ENCODE data around the gene MCCC2. TPM values are rescaled to one million over a fixed set of nuclear protein-coding genes. Genes with fewer than 3 reads are reported as not detected.

Gene MCCC2
- polyA plus RNA-seq, 1 donor (not counting 4 experiments of a cell fraction or from before 2014, with no cell fraction given), result 52.5 TPM

DNA sequence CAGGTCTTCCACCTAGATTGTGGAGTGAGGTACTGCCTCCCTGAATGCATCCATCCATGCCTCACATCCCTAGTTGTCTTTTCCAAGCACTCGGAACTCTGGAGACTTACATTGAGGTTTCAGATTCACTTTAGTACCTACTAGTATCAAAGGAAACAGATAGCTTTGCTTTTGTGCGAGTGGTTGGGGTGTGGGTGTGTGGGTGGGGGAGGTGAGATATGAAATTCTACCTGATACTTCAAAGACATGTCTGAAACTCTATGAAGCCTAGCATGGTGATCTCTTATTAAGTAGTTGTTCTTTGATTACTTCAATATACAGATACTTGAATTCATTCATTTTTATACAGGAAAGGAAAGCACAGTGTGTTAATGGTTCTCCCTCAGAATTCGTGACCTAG lies 64.4 kb downstream of the MCCC2 start:
- Histone ChIP-seq H2AFZ (ENCODE audit: control insufficient read depth, low read length) (no peak overlapping the region), H3K27ac (ENCODE audit: control insufficient read depth, insufficient read depth, low read length) (no peak overlapping the region), H3K4me2 (ENCODE audit: control insufficient read depth, extremely low read depth, insufficient read depth, low read depth, low read length) (no peak overlapping the region), H4K20me1 (ENCODE audit: control insufficient read depth, extremely low read depth, insufficient read depth, low read length) (no peaks in the 10 kb centered on the region), H3K4me3 (ENCODE audit: control insufficient read depth in 2 of 3, extremely low read depth in 1 of 3, insufficient read depth in 2 of 3, low read depth in 1 of 3, low read length in 3 of 3) (no peak overlapping the region), H3K9me1 (ENCODE audit: control insufficient read depth, extremely low read depth, insufficient read depth, low read length) (peaks cover 2% of the 10 kb centered on the region), H3K79me2 (ENCODE audit: control insufficient read depth, insufficient read depth, low read length) (no peaks in the 10 kb centered on the region), H3K36me3 (ENCODE audit: control insufficient read depth in 2 of 2, extremely low read depth in 1 of 2, insufficient read depth in 2 of 2, low read length in 2 of 2) (peaks cover 9 to 10% of the 10 kb centered on the region in 2 experiments), H3K27me3 (ENCODE audit: control insufficient read depth, extremely low read depth, insufficient read depth, low read length) (no peaks in the 10 kb centered on the region), H3K9ac (ENCODE audit: control insufficient read depth, extremely low read depth, insufficient read depth, low read length) (no peak overlapping the region), H3K9me3 (ENCODE audit: control insufficient read depth, low read depth, low read length) (no peaks in the 10 kb centered on the region), H3K4me1 (ENCODE audit: control insufficient read depth, extremely low read depth, insufficient read depth, low read length) (no peaks in the 10 kb centered on the region)
- DNase-seq (ENCODE audit: low read depth, low spot score) (no peak), FAIRE-seq (no peak)
- TF ChIP-seq EZH2 (IDR thresholded peaks at IDR 0.05; ENCODE audit: low read length), result no peak
- TF ChIP-seq, protein P1, sequence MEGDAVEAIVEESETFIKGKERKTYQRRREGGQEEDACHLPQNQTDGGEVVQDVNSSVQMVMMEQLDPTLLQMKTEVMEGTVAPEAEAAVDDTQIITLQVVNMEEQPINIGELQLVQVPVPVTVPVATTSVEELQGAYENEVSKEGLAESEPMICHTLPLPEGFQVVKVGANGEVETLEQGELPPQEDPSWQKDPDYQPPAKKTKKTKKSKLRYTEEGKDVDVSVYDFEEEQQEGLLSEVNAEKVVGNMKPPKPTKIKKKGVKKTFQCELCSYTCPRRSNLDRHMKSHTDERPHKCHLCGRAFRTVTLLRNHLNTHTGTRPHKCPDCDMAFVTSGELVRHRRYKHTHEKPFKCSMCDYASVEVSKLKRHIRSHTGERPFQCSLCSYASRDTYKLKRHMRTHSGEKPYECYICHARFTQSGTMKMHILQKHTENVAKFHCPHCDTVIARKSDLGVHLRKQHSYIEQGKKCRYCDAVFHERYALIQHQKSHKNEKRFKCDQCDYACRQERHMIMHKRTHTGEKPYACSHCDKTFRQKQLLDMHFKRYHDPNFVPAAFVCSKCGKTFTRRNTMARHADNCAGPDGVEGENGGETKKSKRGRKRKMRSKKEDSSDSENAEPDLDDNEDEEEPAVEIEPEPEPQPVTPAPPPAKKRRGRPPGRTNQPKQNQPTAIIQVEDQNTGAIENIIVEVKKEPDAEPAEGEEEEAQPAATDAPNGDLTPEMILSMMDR (optimal IDR thresholded peaks at IDR 0.05 in 1 of 3, IDR thresholded peaks at IDR 0.05 in 1 of 3, conservative IDR thresholded peaks at IDR 0.05 in 1 of 3; ENCODE audit: extremely low read depth in 1 of 3, insufficient read depth in 2 of 3, low read length in 3 of 3), result no peak
- dilution Hi-C loops (cut with MboI; ENCODE audit: extremely low pct_ligation_motif_present, low sequenced_read_pairs), result no loop called here

- DNase-seq (ENCODE audit: low read depth, low spot score) (no peak), FAIRE-seq (no peak)
- Histone ChIP-seq H3K4me2 (ENCODE audit: control insufficient read depth, extremely low read depth, insufficient read depth, low read depth, low read length) (no peak overlapping the region), H3K4me1 (ENCODE audit: control insufficient read depth, extremely low read depth, insufficient read depth, low read length) (no peaks in the 10 kb centered on the region), H2AFZ (ENCODE audit: control insufficient read depth, low read length) (no peak overlapping the region), H3K9me1 (ENCODE audit: control insufficient read depth, extremely low read depth, insufficient read depth, low read length) (peaks cover 2% of the 10 kb centered on the region), H3K36me3 (ENCODE audit: control insufficient read depth in 2 of 2, extremely low read depth in 1 of 2, insufficient read depth in 2 of 2, low read length in 2 of 2) (peaks cover 8 to 10% of the 10 kb centered on the region in 2 experiments), H3K9me3 (ENCODE audit: control insufficient read depth, low read depth, low read length) (no peaks in the 10 kb centered on the region), H4K20me1 (ENCODE audit: control insufficient read depth, extremely low read depth, insufficient read depth, low read length) (no peaks in the 10 kb centered on the region), H3K9ac (ENCODE audit: control insufficient read depth, extremely low read depth, insufficient read depth, low read length) (no peak overlapping the region), H3K27ac (ENCODE audit: control insufficient read depth, insufficient read depth, low read length) (no peak overlapping the region), H3K4me3 (ENCODE audit: control insufficient read depth in 2 of 3, extremely low read depth in 1 of 3, insufficient read depth in 2 of 3, low read depth in 1 of 3, low read length in 3 of 3) (no peak overlapping the region), H3K79me2 (ENCODE audit: control insufficient read depth, insufficient read depth, low read length) (no peaks in the 10 kb centered on the region), H3K27me3 (ENCODE audit: control insufficient read depth, extremely low read depth, insufficient read depth, low read length) (no peaks in the 10 kb centered on the region)
- TF ChIP-seq, protein P1 (optimal IDR thresholded peaks at IDR 0.05 in 1 of 3, IDR thresholded peaks at IDR 0.05 in 1 of 3, conservative IDR thresholded peaks at IDR 0.05 in 1 of 3; ENCODE audit: extremely low read depth in 1 of 3, insufficient read depth in 2 of 3, low read length in 3 of 3), result no peak
- TF ChIP-seq EZH2 (IDR thresholded peaks at IDR 0.05; ENCODE audit: low read length), result no peak
- dilution Hi-C loops (cut with MboI; ENCODE audit: extremely low pct_ligation_motif_present, low sequenced_read_pairs), result no loop called here
Measured at GRCh38 chr5:71652349-71652748, 65.2 kb downstream of the MCCC2 start.
